Mammary epithelial cell (primary cell): ENCODE results near the gene NBEAL1.

ENCODE experiments used
- EZH2 ChIP-seq: IDR thresholded peaks from 2 replicates; pipeline ENCODE4 v1.6.1; 2012; ENCODE audit warnings: low read length, inconsistent platforms, borderline replicate concordance
- TF ChIP-seq, protein P1 (sequence below), 2 donors: IDR thresholded peaks in 1 of 2; conservative IDR thresholded peaks in 1 of 2; 2 replicates each; pipeline ENCODE4 v1.5.1; 2011 to 2012; ENCODE audit warnings: inconsistent platforms in 2 of 2, low read length in 2 of 2, mild to moderate bottlenecking in 2 of 2, control low read depth in 1 of 2, low read depth in 1 of 2; ENCODE audit not compliant: insufficient read depth in 1 of 2; ENCODE audit errors: extremely low read depth in 1 of 2

GRCh38 chr2:202982779-202983491 lies 31.7 kb upstream of the NBEAL1 start:
- TF ChIP-seq, protein P1, sequence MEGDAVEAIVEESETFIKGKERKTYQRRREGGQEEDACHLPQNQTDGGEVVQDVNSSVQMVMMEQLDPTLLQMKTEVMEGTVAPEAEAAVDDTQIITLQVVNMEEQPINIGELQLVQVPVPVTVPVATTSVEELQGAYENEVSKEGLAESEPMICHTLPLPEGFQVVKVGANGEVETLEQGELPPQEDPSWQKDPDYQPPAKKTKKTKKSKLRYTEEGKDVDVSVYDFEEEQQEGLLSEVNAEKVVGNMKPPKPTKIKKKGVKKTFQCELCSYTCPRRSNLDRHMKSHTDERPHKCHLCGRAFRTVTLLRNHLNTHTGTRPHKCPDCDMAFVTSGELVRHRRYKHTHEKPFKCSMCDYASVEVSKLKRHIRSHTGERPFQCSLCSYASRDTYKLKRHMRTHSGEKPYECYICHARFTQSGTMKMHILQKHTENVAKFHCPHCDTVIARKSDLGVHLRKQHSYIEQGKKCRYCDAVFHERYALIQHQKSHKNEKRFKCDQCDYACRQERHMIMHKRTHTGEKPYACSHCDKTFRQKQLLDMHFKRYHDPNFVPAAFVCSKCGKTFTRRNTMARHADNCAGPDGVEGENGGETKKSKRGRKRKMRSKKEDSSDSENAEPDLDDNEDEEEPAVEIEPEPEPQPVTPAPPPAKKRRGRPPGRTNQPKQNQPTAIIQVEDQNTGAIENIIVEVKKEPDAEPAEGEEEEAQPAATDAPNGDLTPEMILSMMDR (conservative IDR thresholded peaks at IDR 0.05 in 1 of 2, IDR thresholded peaks at IDR 0.05 in 1 of 2; ENCODE audit: extremely low read depth in 1 of 2, insufficient read depth in 1 of 2, low read depth in 1 of 2, low read length in 2 of 2): no peak
- no peak for TF ChIP-seq EZH2
